Epidermal melanocyte (primary cell): ENCODE data around the gene RFFL.
"Not testable (repeated sequence)": the region's sequence is repeated elsewhere in the genome, so short reads cannot be mapped to it uniquely, and the experiment has no call there.

Experiments used
- DNase-seq: peaks from one replicate; pipeline ENCODE4 v3.0.0; 2011; ENCODE audit warnings: low spot score; ENCODE audit not compliant: insufficient read length

Gene RFFL, protein sequence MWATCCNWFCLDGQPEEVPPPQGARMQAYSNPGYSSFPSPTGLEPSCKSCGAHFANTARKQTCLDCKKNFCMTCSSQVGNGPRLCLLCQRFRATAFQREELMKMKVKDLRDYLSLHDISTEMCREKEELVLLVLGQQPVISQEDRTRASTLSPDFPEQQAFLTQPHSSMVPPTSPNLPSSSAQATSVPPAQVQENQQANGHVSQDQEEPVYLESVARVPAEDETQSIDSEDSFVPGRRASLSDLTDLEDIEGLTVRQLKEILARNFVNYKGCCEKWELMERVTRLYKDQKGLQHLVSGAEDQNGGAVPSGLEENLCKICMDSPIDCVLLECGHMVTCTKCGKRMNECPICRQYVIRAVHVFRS

GRCh38 chr17:35063514-35064223, at the start of gene RFFL:
TSS of gene RFFL (minus strand) at chr17:35063707. CDS start at chr17:35026553, 37,154 bp downstream.
- DNase-seq = peak; percentile 89

- not testable (repeated sequence) for DNase-seq
Measured at GRCh38 chr17:35110791-35111190, 47.3 kb upstream of the RFFL start.

DNA sequence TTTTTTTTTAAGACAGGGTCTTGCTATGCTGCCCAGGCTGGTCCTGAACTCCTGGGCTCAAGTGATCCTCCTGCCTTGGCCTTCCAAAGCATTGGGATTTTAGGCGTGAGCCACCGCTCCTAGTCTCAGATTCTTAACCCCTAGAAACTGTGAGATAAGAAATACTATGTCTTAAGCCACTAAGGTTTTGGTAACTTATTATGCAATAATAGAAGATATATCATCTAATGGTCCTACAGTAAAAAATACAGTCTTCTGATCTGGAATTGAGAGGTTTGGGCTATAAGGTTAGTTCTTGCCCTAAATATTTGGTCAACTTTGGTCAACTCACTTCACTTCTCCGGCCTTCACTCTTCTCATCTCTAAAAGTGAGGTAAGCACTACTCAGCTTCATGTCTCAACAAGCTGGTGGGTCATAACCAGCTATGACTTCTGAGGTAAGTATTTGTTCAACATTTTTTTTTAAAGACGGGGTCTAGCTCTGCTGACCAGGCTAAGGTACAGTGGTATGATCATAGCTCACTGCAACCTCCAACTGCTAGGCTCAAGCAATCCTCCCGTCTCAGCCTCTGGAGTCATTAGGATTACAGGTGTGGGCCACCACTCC, 41.4 kb upstream of the RFFL start:
- DNase-seq = no peak

- no peak for DNase-seq
Measured at GRCh38 chr17:35103271-35103670, 39.8 kb upstream of the RFFL start.

DNA sequence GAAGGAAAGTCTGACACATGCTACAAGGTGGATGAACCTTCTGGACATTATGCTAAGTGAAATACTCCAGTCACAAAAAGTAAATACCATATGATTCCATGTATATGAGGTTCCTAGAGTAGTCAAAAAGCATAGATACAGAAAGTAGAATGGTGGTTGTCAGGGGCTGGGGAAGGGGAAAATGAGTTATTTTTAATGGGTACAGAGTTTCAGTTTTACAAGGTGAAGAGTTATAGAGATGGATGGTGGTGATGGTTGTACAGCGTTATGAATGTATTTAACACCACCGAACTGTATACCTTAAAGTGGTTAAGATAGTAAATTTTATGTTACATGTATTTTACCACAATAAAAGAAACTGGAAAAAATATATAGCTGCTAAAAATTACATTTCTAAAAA, 38.2 kb upstream of the RFFL start:
- no peak for DNase-seq

DNA sequence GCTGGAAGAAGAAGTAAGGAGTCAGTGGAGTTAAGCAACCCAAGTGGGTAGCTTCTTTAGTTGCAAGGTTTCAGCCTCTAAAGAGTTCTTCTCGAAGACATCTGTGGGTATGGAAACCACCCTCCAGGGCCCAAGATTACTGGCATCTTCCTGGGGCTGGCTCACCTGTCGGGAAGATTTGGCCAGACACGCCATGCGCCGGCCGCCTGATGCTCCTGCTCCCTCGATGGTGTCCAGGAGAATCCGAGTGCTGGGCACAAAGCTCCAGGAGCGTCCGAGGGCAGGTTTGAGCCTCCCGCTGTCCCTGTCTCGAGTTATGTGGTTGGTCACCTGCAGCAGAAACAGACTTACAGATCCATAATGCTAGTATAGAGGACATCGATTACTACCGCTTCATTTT, 37.5 kb upstream of the RFFL start:
- DNase-seq = no peak

GRCh38 chr17:35099908-35100307, 36.4 kb upstream of the RFFL start:
- no peak for DNase-seq

GRCh38 chr17:35097776-35098175, 34.3 kb upstream of the RFFL start:
- DNase-seq = no peak

DNA sequence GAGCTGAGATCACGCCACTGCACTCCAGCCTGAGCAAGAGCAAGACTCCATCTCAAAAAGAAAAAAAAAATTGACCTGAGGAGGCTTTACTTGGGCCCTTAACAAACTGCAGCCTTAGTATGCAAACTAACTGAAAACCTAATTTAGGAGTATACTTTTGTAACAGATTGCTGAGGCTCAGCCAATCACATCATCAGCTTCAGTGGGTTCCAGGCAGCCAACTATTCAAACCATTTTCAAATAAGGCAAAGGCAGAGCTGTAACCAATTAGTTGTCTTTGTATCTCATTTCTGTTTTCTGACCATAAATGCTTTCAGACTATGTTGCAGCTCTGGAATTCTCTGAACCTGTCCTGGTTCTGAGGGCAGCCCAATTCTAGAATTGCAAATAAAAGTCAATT, 32.2 kb upstream of the RFFL start:
- DNase-seq = no peak

DNA sequence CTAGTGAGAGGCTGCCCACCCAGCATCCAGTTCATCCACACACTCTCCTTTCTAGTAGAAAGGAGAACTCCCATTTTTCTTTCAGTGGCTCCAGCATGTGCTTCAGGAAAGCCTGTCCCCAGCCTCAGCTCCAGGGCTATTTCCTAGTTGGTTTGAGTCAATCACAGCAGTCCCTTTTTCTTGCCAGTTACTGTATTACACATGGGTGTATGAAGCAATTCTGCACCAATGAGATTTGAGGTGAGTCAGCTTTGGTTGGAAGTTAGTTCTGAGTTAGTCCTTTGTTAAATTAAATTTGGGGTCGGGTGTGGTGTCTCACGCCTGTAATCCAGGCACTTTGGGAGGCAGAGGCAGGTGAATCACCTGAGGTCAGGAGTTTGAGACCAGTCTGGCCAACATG, 31.4 kb upstream of the RFFL start:
- no peak for DNase-seq

DNA sequence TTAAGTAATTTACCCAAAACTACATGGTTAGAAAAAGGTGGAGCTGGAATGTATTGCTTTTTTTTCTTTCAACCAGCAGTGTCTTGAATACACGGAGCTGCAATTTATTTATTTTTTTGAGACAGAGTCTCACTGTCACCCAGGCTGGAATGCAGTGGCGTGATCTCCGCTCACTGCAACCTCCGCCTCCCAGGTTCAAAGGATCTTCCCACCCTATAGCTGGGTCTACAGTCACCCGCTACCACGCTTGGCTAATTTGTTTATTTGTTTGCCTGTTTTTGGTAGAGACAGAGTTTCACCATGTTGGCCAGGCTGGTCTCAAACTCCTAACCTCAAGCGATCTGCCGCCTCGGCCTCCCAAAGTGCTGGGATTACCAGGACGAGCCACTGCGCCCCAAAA, 27.2 kb upstream of the RFFL start:
- not testable (repeated sequence) for DNase-seq

GRCh38 chr17:35089586-35090296, 26.2 kb upstream of the RFFL start:
- no peak for DNase-seq

- peak; percentile 54 for DNase-seq
Measured at GRCh38 chr17:35088881-35089585, 25.5 kb upstream of the RFFL start.

GRCh38 chr17:35088356-35088880, 24.9 kb upstream of the RFFL start:
- DNase-seq = no peak

- no peak for DNase-seq
Measured at GRCh38 chr17:35087731-35088355, 24.3 kb upstream of the RFFL start.

DNA sequence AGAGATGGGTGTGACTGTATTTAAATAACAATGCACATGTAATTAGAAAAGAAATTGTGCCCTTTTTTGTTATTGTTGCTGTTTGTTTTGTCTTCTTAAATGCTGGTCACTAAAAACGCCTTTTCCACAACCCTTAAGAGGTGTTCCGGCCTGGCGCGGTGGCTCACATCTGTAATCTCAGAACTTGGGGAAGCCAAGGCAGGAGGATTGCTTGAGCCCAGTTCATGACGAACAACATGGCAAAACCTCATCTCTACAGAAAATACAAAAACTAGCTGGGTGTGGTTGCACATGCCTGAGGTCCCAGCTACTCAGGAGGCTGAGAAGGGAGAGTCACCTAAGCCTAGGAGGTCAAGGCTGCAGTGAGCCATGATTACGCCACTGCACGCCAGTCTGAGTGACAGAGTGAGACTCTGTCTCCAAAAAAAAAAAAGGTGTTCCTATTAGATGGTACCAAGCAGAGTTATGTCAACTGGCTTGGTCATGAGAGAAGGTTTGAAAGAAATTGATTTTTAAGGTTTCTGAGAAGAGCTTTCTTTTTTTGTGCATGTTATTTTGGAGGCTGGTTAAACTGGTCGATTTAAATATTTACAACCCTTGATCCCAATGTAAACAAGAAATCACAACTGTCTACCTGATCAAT, 23.5 kb upstream of the RFFL start:
- no peak for DNase-seq

- DNase-seq = no peak
Measured at GRCh38 chr17:35086164-35086563, 22.7 kb upstream of the RFFL start.

DNA sequence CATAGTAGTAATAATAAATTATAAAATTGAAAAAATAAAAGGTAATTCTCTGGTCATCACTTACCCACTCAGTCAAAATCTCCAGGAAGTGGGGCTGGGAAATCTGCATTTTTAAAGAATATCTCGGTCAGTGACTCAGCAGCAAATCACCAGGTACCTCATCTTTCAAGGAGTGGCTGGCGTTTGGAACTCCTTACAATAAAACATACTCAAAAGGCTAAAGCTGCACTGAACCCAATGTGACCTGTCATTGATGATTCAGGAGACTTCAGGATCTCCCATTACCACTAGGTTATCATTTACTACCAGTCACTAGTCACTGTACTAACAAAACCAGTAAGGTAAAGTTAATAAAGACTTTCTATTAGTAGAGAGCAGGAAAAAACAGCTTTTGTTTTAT, 21.5 kb upstream of the RFFL start:
- DNase-seq = no peak

GRCh38 chr17:35083071-35083470, 19.6 kb upstream of the RFFL start:
- no peak for DNase-seq

DNA sequence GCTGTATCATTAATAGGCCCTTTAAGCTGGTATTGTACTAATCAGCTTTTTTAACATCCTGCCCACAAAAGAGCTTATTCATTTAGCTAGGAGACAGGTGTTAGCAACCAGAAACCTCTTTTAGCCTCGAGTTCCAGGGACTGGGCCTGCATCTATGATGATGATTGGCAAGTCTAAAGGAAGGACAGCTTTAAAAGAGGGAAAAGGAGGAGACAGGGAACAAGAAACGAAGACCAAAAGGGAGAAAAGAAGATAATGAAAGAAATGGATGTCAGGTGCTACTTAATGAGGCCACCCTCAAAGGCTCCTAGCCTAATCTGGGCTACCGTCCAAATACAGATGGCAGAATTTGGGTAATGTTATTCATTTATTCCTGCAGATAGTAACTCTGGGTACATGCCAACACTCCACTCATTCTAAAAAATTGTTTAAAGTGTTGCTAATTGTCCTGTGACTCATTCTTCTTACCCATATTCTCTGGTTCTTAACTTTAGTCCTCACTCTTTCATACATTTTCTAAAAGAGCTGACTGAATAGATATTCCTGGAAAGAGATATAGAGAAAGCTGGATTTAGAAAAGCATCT, 18.7 kb upstream of the RFFL start:
- DNase-seq = no peak
